IPS DF 19.7 (cell line): Measurements from ENCODE around the gene PRR14L.
A peak's percentile ranks its signal among the peaks of the same experiment; 100 is the strongest.
"Not testable (repeated sequence)": the region's sequence is repeated elsewhere in the genome, so short reads cannot be mapped to it uniquely, and the experiment has no call there.

Experiments used
- DNase-seq: peaks from one replicate; pipeline ENCODE4 v3.0.0-alpha.2; 2013; ENCODE audit warnings: low read depth, low spot score

Gene PRR14L

DNA sequence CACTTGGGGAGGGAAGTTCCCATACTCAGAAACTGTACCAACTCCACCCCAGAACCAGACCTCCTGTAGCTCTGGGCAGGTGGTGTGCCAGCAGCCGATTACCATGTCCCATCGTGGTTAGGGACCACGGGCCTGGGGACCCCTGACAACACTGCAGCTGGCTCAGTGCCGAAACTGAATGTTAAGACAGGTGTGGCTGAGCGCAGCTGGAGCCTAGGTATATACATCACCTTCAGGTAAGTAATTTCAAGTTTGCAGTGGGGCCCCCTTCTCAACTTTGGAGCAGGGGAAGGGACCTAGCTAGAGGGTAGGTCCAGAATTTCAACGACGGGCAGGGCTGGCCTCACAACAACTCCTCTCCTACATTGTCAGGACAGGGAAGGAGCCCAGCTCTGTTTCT lies 67.2 kb downstream of the PRR14L start:
- no peak for DNase-seq

DNA sequence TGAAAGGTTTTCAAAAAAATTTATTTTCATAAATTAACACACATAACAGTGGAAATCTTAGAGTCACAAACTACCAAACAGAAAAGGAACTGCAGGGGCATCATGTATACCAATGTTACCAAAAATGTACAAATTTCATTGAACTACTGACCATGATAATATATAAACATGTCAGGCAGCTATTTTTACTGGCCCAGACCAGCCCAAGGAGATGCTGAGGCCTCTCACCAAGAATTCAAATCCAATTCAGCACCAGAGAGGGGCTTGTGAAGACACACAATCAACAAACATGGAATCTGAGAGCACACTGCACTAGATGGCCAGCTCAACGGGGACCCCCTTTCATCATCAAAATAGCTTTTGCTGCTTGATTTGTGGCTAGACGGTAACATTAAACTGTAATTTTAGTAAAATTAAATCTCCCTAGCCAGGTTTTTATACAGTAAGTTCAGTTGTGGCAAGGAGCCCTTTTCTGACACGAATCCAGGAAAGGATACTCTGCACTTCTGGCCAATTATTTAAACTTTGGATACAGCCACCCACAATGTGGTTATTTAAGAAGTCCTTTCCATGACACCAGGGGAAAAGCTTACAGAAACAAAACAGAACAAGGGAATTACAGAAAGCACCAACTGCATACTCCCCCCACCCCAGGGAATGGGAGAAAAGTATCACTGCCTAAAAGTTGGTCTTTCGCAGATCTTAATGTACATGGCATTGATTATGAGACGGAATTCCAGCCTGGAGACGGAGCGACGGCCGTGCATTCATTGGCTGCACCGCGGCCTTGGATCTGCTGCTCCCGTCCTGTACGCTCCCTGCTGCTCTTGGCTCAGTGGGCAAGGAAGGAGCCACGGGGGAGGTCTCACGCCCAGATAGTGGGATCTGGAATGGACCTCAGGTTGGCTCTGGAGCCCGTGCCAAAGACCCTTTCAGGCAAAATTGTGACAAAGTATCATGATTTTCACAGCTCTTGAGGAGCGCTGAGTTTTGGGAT lies 68.3 kb downstream of the PRR14L start:
- DNase-seq: no peak

DNA sequence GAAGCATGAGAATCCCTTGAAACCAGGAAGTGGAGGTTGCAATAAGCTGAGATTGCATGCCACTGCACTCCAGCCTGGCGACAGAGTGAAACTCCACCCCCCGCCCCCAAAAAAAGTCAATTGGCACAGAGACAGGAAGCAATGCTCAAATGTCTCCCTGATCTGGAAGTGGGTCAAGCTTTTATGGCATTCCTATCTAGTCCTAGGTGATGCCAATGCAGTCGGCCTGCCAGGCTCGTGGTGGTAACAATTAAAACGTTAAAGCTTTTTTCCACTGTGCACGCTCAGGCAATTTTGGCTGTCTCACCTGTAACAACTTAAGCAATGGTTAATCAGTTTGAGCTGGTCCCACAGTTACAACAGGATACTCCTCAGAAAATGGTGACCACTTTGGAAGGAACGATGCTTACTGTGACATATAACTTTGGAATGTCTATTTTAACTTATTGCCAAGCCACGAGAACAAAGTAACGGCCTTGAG lies 69.0 kb downstream of the PRR14L start:
- no peak for DNase-seq

DNA sequence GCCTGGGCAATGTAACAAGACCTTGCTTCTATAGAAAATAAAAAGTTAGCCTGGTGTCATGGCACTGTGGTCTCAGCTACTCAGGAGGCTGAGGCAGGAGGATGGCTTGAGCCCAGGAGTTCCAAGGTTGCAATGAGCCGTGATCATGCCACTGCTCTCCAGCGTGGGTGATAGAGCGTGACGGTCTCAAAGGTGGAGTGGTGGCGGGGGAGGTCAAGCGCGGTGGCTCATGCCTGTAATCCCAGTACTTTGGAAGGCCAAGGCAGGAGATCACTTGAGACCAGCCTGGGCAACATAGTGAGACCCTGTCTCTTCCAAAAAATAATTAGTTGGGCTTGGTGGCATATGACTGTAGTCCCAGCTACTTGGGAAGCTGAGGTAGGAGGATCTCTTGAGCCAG lies 71.2 kb downstream of the PRR14L start:
- no peak for DNase-seq

DNA sequence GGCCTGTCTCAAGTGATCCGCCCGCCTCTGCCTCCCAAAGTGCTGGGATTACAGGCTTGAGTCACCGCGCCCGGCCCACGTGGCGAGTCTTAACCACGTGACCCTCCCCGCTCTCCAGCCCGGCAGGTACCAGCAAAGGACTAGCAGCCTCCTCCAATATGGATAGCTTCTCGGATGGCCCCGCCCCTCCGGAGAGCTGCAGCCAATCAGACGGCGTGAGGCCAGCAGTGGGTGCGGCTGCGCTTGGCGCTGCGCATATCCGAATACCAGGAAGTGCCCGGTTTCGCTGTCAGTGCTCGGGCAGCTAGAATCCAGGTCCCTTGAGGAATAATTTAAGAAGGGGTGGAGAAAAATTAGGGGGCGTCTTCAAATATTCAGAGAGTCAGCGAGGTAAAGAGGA lies 73.2 kb downstream of the PRR14L start:
- peak; percentile 81 for DNase-seq

DNA sequence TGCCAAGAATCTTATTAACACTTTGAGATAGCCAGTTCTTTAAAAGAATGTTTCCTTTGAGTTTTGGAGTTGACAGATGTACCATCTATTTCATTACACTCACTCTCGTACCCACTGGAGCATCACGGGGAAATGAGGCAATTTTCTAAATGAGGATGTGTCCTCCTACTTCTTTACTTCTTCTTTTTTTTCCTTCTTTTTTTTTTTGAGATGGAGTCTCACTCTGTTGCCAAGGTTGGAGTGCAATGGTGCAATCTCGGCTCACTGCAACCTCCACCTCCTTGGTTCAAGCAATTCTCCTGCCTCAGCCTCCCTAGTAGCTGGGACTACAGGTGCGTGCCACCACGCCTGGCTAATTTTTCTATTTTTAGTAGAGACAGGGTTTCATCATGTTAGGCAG lies 75.7 kb downstream of the PRR14L start:
- not testable (repeated sequence) for DNase-seq

DNA sequence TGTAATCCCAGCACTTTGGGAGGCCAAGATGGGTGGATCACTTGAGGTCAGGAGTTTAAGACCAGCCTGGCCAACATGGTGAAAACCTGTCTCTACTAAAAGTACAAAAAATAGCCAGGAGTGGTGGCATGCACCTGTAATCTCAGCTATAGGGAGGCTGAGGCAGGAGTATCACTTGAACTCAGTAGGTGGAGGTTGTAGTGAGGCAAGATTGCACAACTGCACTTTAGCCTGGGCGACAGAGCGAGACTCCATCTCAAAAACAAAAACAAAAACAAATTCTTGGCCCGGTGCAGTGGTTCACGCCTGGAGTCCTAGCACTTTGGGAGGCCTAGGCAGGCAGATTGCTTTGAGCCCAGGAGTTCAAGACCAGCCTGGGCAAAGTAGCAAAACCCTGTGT lies 81.1 kb downstream of the PRR14L start:
- not testable (repeated sequence) for DNase-seq

DNA sequence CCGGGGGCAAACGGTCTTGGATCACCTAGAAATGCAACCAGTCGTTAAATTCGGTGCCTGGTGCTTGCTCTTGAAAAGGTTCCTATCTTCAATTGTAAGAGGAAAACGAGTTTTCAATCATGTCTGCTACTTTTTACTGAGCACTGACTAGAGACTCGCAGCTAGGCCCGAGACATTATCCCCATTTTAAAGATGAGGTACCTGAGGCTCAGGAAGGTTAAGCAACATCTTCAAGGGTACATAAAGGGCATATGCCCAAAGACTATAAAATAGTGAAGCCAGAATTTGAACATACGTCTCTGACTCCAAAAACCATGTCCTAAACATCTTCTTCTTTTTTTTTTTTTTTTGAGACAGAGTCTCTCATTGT lies 87.3 kb downstream of the PRR14L start:
- no peak for DNase-seq

DNA sequence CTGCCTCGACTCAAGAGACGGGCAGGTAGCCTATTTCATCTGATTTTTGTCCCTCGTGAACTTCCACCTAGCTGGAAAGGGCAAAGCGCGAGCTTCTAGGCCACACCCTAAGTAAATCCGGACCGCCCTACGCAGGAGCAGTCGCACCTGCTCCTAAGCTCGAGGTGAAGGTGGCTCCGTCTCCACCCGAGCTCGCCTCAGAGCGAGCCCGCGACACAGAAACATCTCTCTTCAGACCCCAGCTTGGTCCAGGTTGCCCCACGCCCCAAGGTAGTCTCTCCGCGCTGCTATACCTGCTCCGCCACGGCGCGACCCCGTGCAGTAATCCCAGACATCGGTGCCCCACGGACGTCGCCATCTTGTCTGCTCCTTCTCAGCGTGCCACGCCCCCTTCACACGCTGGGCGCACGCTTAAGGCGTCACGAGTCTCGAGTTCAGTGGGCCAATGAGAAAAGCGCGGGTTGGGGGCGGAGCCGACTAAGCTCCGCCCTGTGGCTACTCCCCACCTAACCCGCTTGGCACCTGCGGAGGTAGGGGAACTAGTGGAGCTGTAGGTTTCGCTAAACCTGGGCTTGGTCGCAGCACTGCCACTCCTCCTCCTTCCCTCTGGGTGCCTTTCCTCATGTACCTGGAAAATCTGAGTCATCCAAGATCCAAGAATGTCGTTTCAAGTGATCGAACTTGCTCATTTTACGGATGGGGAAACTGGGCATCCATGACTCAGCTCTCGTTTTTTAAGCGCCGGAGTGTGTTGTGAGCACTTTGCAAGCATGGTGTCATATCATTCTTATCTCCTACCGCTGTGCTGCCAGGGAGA lies 87.9 kb downstream of the PRR14L start, which contains the start of gene PISD:
TSS of gene PISD (minus strand) at position 365 of the 817 bp plus-strand sequence. CDS start at position 358, 7 bp downstream.
- peak; percentile 79 for DNase-seq

DNA sequence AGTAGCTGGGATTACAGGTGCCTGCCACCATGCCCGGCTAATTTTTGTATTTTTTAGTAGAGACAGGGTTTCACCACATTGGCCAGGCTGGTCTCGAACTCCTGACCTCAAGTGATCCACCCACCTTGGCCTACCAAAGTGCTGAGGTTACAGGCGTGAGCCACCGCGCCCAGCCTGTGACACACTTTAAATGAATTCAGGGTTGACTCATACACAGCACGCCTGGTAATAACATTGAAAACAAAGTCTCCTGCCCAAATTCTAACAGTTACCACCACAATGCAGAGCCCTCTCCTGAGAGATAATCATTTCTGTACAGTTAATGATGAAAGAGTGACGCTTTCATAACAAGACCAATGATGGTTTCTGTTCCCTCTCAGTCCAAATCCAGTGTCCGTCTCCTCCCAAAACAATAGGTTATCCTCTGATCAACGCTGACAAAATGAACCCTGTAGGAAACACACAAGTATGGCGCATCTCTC lies 89.0 kb downstream of the PRR14L start:
- not testable (repeated sequence) for DNase-seq

DNA sequence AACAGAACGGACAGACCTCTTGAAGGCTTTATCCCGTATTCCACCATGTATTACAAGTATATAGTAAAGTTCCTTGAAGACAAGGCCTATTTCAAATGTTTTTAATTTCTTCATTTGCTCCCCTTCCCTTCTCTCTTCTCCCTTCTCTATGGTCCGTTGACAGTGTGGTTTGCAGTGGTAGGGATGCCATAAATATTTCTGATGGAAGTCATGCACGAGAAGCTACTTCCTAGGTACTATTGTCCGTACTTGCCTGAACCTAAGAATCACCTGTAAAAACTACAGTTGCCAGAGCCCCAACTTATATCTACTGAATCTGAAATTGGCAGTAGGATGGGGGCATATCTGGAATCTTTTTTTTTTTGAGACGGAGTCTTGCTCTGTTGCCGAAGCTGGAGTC lies 90.7 kb downstream of the PRR14L start:
- no peak for DNase-seq

DNA sequence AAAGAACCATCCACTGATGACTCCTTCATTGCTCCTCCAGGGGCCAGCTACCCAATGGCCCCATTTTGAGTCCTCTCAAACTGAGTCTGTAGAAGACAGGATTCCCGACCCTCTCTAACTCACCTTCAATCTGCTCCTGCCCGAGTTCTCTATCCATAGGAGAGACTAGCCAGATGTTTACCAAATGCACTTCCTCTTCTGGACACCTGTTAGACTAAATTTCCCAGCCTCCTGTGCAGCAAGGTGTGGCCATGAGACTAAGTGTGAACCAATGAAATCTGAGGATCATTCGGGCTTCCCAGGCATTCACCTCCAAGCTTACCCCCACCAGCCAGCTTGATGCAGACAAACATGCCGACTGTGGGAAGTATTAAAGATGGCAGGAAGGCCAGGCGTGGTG lies 95.5 kb downstream of the PRR14L start:
- no peak for DNase-seq

DNA sequence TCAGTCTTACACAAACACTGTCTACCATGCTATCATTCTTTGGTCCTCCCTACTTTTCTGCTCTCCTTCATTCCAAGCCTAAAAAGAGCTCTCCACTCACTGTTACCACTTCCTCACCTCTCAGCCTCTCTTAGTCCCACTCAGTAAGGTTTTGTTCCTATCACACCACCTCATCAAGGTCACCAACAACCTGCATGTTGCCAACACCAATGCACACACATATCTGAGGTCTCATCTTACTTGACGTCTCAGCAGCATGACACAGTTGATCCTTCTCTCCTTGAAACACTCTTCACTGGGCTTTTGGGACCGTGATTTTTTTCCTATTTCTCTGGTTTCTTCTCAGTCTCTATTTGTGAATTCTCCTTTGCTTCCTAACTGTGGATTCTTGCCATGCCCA lies 96.0 kb downstream of the PRR14L start:
- no peak for DNase-seq

DNA sequence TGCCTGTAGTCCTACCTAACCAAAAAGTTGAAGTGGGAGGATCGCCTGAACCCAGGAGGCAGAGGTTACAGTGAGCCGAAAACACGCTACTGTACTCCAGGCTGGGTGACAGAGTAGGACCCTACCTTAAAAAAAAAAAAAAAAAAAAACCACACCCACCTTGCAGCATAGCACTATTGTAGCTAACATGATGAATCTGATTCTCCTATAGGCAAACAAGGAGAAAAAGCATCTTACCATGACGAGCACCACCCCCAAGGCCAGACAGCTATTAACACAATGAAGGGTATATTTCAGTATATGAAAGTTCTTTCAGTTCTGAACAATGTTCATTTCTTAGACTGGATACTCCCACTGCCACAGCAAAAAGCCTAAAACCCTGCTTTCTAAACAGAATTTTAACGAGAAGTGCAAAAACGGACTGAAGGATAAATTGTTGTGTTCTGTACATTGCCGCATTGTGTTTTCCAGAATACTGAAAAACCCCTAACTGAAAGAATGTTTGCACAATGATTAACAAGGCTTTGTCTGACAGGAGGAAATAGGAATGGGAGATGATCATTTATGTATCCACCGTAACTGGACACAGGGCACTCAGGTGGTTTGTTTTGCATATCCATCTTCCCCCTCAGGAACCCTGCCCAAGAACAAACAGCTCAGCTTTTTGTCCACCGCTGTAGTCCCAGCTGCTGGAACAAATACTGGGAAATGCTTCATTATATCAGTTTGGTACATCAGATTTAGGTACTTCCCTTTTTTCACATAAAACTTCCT lies 96.8 kb downstream of the PRR14L start:
- no peak for DNase-seq

DNA sequence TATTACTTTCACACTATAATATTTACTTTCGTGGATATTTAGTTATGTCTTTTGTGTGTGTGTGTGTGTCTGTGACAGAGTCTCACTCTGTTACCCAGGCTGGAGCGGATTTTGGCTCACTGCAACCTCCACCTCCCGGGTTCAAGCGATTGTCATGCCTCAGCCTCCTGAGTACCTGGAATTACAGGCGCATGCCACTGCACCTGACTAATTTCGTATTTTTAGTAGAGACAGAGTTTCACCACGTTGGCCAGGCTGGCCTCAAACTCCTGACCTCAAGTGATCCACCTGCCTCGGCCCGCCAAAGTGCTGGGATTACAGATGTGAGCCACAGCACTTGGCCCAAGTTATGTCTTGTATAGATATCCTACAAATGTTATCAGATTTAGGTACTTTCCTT lies 97.8 kb downstream of the PRR14L start:
- no peak for DNase-seq

DNA sequence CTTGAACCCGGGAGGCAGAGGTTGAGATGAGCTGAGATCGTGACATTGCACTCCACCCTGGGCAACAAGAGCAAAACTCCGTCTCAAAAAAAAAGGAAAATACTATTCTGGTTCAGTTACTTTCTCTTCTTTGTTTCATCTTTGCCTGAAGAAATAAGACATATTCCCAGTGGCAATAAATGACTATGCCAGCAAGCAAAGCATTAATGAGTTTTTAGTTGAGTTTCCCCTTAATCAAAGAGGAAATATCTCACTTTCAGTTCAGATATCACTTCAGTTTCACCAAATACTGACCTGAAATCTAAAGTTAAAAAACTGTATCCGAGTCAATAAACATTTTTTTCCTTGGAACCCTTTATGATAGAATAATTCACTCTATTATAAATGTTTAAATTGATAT lies 98.3 kb downstream of the PRR14L start:
- DNase-seq: no peak

DNA sequence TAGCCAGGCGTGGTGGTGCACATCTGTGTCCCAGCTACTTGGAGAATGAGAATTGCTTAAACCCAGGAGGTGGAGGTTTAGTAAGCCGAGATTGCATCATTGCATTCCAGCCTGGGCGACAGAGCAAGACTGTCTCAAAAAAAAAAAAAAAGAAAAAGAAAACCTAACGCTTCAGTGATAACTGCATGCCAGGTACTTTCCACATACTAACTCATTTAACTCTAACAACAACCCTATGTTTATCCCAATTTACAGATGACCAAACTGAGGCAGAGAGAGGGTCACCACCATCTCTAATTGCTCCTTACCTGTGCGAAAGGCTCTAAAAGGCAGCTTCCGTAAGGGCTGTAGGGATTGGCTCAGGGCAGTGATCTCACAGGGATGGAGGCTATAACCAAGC lies 99.5 kb downstream of the PRR14L start:
- DNase-seq: no peak

DNA sequence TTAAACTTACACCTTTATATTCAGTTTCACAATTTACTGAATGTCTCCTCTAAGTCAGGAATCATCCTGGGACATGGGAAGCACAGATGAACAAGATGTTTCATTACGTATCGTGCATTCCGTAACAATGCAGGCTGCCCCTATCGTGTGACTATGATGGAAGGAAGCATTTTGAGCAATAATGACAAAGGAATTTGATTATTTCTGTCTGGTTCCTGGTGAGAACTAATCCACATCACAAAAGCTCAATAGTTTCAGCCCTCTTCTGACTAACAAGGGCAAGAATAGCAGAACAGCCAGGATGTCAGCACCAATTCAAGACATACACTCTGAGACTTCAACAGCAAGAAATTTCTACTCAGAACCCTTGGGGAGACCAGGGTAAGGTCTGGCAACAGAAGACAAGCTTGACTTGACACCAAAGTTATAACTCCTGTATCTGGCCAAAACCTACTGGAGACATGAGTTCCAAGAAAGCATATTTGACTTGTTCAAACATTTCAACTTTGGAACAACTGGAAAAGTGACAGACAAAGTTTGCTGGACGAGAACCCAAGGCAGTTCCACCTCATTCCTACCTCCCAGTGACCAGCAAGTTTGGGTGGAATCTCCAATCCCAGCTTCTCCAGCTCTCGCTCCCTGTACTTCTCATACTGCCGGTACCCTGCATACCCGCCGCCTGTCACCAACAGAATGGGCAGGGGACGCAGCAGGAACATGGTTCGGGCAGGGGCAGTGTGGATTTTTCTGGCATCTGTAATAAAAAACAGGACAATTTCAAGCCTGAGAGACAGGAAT lies 102.2 kb downstream of the PRR14L start:
- no peak for DNase-seq

DNA sequence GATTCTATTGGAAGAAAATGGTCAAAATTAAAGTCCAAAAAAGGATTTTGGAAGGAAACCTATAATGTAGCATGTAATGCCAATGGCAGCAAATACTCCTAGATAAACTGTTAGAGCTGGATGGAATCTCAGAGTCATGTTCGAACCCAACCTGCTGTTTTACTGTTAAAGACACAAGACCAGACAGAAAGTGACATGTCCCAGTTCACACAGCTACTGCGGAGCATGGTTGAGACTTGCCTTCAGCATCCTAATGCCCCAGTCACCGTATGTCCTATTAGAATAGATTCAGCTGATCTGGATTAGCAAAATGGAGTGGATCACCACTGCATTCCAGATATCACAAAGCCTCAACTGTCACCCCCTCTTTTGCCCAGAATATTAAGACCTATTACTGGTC lies 102.9 kb downstream of the PRR14L start:
- DNase-seq: no peak

DNA sequence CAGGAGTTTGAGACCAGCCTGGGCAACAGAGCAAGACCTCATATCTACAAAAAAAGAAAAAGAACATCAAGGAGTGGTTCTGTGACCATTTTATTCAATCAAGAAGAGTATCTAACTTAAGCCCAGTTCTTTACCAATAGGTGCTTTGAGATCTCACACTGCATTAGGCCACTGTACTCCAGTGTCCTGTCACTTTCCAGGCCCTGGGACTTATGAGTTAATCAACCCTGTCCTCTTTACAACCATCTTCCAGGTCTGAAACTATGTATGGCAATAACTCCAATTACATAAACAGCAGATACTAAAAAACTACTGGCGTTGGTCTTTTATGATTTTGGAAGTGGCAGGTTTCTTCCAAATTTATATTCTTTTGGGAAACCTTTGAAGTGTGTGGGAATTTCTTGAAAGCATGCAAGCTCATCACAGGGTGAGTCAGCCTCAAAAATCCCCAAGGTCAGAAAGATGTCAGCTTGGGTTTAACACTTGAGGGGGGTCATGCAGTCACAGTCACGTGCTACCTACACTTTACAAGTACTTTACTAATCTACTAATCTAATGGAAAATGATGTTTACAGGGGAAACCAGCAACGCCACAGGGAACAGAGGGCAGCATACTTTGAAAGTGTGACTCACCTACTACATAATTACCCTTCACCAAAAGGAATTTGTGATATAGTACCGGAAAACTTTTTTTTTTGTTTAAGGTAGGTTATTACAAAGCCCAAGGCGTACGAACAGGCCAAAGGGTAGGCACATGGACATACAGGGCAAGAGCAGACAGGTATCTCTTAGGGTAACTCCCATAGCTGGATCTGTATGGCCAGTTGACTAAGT lies 103.5 kb downstream of the PRR14L start:
- no peak for DNase-seq
